ENCODE results near the gene SLC2A9.

SLC2A9 gene

GRCh38 chr4:9849538-9849920, 171.8 kb downstream of the SLC2A9 start:
- H3K9me3 ChIP-seq (ENCODE audit: insufficient read depth, low read depth, low read length), result no peaks in the 10 kb centered on the region; the same call in 1 of the 2 replicates
- no peak overlapping the region for H2AFZ ChIP-seq (ENCODE audit: low read length)
- no peaks in the 10 kb centered on the region for H3K36me3 ChIP-seq (ENCODE audit: insufficient read depth, low read length)
- H3K27me3 ChIP-seq (ENCODE audit: insufficient read depth, low read length, poor library complexity, severe bottlenecking), result no peaks in the 10 kb centered on the region
- TF ChIP-seq EZH2phosphoT487 (IDR thresholded peaks at IDR 0.05; ENCODE audit: borderline replicate concordance) (no peak), CTCF (conservative IDR thresholded peaks at IDR 0.05; ENCODE audit: low read length) (no peak)
- H4K20me1 ChIP-seq (ENCODE audit: insufficient read depth, low read length, poor library complexity, severe bottlenecking), result no peaks in the 10 kb centered on the region
- no peak overlapping the region for H3K4me2 ChIP-seq (ENCODE audit: low read depth, low read length, poor library complexity, severe bottlenecking)
- H3K4me3 ChIP-seq (ENCODE audit: low read length, poor library complexity, severe bottlenecking), result no peak overlapping the region
- no peaks in the 10 kb centered on the region for H3K79me2 ChIP-seq (ENCODE audit: insufficient read depth, low read length)
- H3F3A ChIP-seq (ENCODE audit: low read depth), result no peaks in the 10 kb centered on the region
- no peak overlapping the region for H3K9ac ChIP-seq (ENCODE audit: low read depth, low read length, poor library complexity, severe bottlenecking)
- H3K4me1 ChIP-seq (ENCODE audit: insufficient read depth, low read length, poor library complexity, severe bottlenecking), result no peaks in the 10 kb centered on the region
- H3K9me2 ChIP-seq (replicated peaks; ENCODE audit: low read depth, low read length), result no peaks in the 10 kb centered on the region

- Histone ChIP-seq H2AFZ (ENCODE audit: low read length) (no peak overlapping the region), H3F3A (ENCODE audit: low read depth) (no peaks in the 10 kb centered on the region), H3K9me2 (replicated peaks; ENCODE audit: low read depth, low read length) (no peaks in the 10 kb centered on the region), H3K4me1 (ENCODE audit: insufficient read depth, low read length, poor library complexity, severe bottlenecking) (no peaks in the 10 kb centered on the region), H3K4me3 (ENCODE audit: low read length, poor library complexity, severe bottlenecking) (no peak overlapping the region), H3K27me3 (ENCODE audit: insufficient read depth, low read length, poor library complexity, severe bottlenecking) (no peaks in the 10 kb centered on the region), H3K9me3 (ENCODE audit: insufficient read depth, low read depth, low read length) (no peaks in the 10 kb centered on the region; the same call in 1 of the 2 replicates), H3K36me3 (ENCODE audit: insufficient read depth, low read length) (no peaks in the 10 kb centered on the region), H3K9ac (ENCODE audit: low read depth, low read length, poor library complexity, severe bottlenecking) (no peak overlapping the region), H3K79me2 (ENCODE audit: insufficient read depth, low read length) (no peaks in the 10 kb centered on the region), H4K20me1 (ENCODE audit: insufficient read depth, low read length, poor library complexity, severe bottlenecking) (no peaks in the 10 kb centered on the region), H3K4me2 (ENCODE audit: low read depth, low read length, poor library complexity, severe bottlenecking) (no peak overlapping the region)
- TF ChIP-seq CTCF (conservative IDR thresholded peaks at IDR 0.05; ENCODE audit: low read length), result no peak
- no peak for TF ChIP-seq EZH2phosphoT487 (IDR thresholded peaks at IDR 0.05; ENCODE audit: borderline replicate concordance)
Measured at GRCh38 chr4:9847968-9848748, 173.1 kb downstream of the SLC2A9 start.

GRCh38 chr4:9845791-9846493, 175.4 kb downstream of the SLC2A9 start:
- no peak overlapping the region for H2AFZ ChIP-seq (ENCODE audit: low read length)
- H3K27me3 ChIP-seq (ENCODE audit: insufficient read depth, low read length, poor library complexity, severe bottlenecking), result no peaks in the 10 kb centered on the region
- H3K4me1 ChIP-seq (ENCODE audit: insufficient read depth, low read length, poor library complexity, severe bottlenecking), result no peaks in the 10 kb centered on the region
- H3K79me2 ChIP-seq (ENCODE audit: insufficient read depth, low read length), result no peaks in the 10 kb centered on the region
- H3K9me3 ChIP-seq (ENCODE audit: insufficient read depth, low read depth, low read length), result no peaks in the 10 kb centered on the region; the same call in 1 of the 2 replicates
- no peak overlapping the region for H3K4me3 ChIP-seq (ENCODE audit: low read length, poor library complexity, severe bottlenecking)
- TF ChIP-seq CTCF (conservative IDR thresholded peaks at IDR 0.05; ENCODE audit: low read length) (no peak), EZH2phosphoT487 (IDR thresholded peaks at IDR 0.05; ENCODE audit: borderline replicate concordance) (no peak)
- no peaks in the 10 kb centered on the region for H4K20me1 ChIP-seq (ENCODE audit: insufficient read depth, low read length, poor library complexity, severe bottlenecking)
- no peak overlapping the region for H3K9ac ChIP-seq (ENCODE audit: low read depth, low read length, poor library complexity, severe bottlenecking)
- no peaks in the 10 kb centered on the region for H3K36me3 ChIP-seq (ENCODE audit: insufficient read depth, low read length)
- H3F3A ChIP-seq (ENCODE audit: low read depth), result no peaks in the 10 kb centered on the region
- H3K9me2 ChIP-seq (replicated peaks; ENCODE audit: low read depth, low read length), result no peaks in the 10 kb centered on the region
- H3K4me2 ChIP-seq (ENCODE audit: low read depth, low read length, poor library complexity, severe bottlenecking), result no peak overlapping the region

Data from Loucy (cell line).